GM21723 (cell line): ENCODE data around the gene ADGRV1.
A peak's percentile ranks its signal among the peaks of the same experiment; 100 is the strongest.

Source experiments
- ATAC-seq: cut with Tn5 transposase; IDR thresholded peaks from one replicate; pipeline ENCODE4 v1.9.1; 2021; ENCODE audit warnings: mild to moderate bottlenecking, moderate library complexity; ENCODE audit not compliant: unreplicated experiment

The ADGRV1 gene

DNA sequence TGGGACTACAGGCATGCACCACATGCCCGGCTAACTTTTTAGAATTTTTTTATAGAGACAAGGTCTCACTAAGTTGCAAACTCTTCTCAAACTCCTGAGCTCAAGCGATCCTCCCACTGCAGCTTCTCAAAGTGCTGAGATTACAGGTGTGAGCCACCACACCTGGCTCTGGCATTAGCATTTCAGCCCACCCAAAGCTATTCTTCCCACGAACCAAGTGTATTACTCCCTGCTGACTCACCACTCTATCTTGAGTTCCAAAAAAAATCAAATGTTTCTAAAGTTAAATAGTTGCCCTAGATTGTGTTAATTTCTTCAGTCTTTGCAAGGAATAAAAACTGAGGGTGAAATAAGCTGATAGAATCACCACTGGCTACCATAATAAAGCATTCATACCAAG, 619.0 kb downstream of the ADGRV1 start:
- no peak for ATAC-seq

DNA sequence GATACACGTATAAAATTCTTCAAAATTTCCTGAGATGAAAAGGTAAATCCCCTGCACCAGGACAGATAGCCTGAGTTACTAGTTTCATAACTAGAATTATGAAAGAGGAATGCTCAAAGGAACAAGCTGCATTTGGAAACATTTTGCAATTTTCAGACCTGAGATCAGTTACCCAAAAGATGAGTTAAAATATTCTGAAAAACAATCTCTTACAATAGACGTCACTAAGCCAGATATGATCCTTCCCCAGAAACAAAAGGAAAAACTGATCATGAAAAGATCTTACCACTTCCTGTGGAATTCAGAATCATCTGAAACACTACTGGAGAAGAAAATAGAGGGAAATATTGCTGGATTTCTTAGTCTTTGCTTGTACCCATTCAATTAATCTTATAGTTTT, 619.9 kb downstream of the ADGRV1 start:
- ATAC-seq = no peak

DNA sequence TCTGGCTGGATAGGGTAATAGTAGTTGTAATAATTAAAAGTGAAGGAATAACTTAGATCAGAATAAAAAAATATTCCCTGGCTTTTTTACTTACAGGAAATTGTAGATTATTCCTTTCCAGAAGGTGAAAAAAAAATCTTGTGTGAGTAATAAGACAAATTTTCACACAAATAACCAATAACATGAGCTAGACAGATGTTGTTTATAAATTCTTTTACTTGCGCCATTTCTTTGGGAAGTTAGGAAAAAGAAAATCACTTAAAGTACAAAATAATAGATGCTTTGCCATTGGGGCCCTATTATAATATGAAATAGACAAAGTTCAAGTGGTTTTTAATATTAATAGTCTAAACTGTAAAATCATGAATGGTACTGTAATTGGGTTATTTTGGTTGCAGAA, 620.4 kb downstream of the ADGRV1 start:
- no peak for ATAC-seq

DNA sequence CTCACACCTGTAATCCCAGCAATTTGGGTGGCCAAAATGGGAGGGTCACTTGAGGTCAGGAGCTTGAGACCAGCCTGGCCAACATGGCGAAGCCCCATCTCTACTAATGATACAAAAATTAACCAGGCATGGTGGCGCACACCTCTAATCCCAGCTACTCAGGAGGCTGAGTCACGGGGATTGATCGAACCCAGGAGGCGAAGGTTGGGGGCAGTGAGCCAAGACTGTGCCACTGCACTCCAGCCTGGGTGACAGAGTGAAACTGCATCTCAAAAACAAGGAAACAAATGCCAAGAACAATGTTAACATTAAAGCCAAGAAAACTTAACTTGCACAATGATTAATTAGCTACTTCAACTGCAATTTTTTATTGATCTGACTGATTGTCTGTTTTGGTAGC, 621.9 kb downstream of the ADGRV1 start:
- no peak for ATAC-seq

DNA sequence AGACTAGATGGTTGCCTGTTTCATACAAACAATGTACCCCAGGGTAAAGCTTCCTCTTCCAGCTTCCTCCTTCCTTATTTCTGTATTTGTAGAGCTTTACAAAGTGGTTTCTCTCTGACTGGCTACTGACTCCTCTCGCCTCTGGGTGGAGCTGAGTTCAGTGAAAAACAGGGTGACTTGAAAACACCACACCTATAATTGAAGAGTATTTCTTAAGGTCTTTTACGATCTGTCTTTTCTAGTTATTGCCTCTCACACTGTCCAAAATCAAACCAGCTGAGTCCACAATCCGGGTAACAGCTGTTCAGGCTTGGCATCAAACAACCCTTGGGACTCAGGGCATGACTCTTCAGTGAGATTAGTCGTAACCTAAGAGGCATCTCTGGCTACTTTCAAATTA, 624.2 kb downstream of the ADGRV1 start:
- peak; percentile 84 for ATAC-seq

DNA sequence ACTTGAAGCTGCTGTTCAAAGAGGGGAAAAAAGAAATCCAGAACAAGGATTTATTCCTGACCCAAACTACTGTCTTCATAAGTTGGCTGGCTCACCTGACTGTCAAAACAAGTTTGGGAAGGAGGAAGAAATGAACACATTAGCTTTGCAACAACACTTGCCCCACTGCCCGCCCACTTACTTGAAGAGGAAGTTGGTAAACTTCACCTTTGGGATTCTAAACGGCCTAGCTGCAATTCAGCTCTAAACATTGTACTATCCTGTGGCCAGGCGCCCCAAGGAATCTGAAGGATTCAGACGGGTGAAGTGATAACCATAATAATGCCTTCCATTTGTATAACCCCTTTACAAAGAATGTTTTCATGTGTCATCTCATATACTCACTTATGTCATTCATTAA, 625.1 kb downstream of the ADGRV1 start:
- ATAC-seq = no peak

DNA sequence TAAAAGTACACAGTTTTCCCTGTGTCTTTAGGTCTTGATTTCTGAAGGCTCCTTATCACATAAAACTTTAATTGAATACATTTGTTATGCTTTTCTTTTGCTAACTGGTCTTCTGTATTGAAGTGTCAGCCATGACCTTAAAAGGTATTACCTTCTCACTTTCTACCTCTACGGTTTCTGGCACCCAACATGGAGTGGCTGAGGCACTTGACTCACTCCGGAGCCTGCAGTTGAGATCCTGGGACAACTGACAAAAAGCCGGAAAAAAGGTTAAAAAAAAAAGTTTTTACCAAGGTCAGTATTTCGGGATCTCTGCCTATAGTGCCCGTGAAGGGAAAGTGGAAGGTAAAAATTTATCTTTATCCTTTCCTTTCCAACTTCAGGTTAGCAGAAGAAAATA, 627.5 kb downstream of the ADGRV1 start:
- ATAC-seq = no peak

DNA sequence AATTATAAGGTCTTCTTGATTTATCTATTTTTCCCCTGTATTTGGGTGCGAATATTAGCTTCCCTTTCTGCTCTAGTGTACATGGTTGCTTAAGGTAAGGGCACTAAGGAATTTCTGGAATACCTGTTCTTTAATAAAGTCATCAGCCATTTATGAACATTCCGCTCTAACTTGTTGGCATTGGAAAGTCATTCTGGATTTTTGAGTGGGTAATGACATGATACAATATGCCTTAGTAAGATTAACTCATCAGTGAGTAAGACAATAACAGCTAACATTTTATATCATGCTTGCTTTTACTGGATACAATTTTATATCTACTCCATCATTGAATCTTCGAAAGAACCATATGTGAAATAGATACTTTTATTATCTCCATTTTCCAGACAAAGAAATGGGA, 628.4 kb downstream of the ADGRV1 start:
- no peak for ATAC-seq

DNA sequence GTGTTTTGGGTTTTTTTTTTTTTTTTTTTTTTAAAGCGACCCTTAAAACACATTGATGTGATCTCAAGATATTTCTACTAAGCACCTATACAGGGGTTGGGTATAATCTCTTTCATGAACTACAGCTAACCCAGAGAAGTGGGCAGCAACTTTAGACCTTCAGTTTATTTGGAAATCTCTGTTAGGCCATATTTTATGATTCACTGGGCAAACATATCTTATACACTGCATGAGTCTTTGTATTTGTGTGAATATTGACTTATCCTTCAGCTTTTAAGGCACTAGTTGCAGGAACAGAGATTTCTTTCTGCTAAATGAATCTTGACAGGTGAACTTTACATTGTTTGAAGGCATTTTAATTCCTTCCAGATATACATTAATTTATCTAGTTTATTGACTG, 630.2 kb downstream of the ADGRV1 start:
- no peak for ATAC-seq

DNA sequence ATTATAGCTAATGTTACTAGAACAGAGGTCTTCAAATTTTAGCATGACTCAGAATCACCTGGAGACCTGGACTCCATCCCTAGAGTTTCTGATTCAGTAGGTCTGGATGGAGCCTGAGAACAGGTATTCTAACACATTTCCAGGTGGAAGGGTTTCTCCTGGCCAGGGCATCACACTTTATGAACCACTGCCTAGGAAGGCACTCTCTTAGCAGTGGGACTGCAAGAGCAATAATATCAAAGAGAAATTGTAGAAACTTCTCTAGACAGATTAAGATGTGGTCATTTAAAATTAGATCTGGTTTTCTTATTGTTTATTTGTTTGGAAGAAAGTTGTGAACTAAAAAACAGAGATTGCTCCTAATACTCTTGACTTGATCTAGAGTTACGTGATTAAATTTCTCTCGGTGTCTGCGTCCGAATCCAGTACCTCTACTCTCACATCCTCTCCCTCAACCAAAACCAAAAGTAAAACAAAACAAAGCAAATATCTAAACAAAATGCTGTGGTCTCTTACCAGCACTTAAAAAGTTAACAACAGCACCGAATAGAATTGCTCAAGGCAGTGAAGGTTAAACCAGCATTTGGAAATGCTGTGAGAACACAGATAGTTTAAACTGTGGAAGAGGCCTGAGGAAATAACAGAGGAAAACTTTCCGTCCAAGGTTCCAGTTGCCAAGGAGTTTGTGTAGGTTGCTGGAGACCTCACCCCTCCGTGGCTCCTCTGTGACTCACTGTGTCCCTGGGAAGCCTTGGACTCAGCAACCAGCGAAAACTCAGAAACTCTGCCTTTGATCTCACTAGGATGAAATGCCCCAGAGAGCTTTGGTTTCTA, 631.1 kb downstream of the ADGRV1 start:
- peak; percentile 80 for ATAC-seq

DNA sequence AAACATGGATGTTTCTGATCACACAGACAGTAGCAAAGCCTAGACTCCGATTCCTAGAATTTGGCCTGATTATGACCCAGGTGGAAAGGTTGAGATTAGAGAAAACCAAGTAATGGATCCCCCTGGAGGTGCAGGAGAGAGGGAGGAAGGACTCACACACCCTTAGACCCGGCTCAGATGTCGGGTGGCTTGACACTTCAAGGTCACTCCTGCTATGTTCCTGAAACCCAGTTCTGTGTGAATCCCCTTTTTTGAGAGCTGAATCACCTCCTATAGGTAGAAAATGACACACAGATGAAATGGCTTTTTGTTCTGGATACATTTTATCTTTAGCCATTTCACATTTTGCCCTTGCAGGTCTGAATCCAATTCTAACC, 631.7 kb downstream of the ADGRV1 start:
- peak; percentile 27 for ATAC-seq

DNA sequence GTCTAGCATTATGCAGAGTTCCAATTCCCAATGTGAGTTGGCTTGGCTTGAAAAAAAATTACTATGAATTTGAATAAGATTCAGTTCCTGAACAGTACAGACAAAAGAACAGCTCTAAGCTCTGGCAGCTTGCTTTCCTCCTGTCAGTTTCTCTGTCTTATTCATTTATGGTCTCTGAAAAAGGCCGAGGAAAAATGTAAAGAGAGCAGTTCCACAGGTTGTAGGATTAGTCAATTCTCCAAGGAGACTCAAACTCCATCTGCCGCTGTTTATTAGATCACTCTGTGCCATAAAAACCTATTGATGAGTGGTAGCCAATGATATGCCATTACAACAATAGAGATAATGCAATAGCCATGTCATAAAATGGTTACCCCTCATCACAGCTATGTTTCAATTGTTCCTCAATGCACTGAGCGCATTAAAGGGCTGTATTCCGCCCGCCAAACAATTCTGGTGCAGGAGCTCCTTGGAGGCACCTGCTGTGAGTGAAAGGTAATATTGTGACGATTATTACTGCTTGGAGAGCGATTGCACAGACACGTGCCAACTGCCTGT, 636.3 kb downstream of the ADGRV1 start:
- no peak for ATAC-seq

DNA sequence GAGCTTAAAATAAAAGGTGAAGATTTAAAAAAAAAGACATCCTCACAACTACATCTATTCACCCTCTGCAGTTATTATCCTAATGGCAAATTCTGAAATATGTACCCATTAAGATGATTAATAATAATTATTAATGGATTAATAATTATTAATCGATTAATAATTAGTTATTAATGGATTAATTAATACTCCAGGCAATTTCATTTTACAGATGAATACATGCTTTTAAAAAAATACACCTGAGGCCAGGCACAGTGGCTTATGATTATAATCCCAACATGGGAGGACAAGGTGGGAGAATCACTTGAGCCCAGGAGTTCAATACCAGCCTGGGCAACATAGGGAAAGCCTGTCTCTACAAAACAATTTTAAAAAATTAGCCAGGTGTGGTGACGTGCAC, 642.1 kb downstream of the ADGRV1 start:
- no peak for ATAC-seq

DNA sequence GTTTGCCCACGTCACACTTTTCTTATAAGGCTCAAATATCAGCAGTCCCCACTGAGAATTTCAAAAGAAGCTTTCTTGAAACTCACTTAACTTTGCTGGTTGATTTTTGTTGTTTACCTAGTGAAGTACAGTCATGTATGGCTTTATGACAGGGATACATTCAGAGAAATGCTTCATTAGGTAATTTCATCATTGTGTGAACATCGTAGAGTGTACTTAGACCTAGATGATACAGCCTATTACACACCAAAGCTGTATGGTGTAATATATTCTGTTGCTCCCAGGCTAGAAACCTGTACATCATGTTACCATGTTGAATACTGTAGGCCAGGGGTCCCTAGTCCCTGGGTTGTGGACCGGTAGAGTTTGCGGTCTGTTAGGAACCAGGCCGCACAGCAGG, 647.5 kb downstream of the ADGRV1 start:
- no peak for ATAC-seq

DNA sequence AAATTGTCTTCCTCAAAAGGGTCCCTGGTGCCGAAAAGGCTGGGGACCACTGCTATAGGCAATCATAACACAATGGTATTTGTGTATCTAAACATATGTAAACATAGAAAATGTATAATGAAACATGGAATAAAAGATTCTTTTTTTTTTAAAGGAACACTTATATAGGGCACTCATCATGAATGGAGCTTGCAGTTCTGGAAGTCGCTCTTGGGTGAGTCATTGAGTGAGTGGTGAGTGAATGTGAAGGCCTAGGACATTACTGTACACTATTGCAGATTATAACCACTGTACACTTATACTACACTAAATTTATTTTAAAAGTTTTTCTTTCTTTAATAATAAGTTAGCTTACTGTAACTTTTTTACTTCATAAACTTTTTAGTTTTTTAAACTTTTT, 648.1 kb downstream of the ADGRV1 start:
- no peak for ATAC-seq

DNA sequence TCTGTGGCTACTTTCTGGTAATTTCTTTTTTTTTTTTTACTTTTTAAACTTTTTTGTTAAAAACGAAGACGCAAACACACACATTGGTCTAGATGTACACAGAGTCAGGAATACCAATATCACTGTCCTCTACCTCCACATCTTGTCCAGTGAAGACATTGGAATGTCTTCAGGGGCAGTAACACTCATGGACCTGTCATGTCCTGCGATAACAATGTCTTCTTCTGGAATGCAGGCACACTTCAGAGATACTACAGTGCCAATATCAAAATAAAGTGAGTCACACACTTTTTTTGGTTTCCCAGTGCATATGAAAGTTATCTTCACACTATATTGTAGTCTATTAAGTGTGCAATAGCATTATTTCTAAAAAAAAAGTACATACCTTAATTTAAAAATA, 648.7 kb downstream of the ADGRV1 start:
- ATAC-seq = no peak

DNA sequence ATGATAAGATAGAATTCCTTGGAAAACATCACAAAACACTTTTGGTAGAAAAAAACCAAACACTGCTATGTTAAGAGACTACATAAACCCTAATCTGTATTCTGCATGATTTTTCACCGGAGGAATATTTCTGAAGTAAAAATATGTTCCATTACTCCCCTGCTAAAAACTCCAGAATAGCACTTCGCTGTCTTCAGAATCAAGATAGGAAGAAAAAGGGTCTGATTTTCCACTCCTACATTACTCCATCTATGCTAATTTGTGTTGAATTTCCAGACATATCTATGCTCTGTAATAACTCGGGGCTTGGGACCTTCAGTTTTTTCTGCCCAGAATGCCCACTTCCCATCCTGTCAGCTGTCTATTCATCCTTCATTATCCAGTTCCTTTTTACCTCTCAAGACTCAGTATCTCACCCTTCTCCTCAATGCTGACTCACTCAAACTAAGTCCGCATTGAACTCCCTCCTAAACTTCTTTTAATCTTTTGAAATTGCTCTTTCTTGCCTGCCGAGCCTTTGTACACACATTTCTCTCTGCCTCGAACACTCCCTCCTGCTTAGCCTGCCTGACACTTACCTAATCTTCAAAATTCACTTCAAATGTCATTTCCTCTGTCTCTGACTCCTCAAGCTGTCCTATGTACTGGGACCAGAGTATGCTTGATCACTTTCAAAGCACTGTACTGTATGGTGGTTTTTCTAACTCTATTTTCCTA, 653.6 kb downstream of the ADGRV1 start:
- ATAC-seq = no peak

DNA sequence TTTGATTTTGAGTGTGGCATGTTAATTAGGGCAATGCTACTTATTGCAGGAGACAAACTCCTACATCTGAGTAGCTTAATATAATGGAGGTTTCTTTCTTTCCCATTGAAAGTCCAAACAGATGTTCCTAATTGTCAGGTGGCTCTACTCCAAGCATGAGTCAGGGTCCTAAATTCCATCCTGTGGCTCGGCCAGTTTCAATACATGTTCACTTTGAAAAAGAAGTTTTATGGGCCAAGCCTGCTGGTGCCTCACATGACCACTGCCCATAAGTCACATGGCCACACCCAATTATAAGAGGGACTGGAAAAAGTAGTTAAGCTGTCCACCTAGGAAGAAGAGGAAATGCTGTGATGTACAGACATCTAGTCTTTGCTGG, 654.1 kb downstream of the ADGRV1 start:
- ATAC-seq = no peak
